PFSK-1 (cell line): ENCODE results near the gene IPO11.

ENCODE experiments used
- FOXP2 ChIP-seq: optimal IDR thresholded peaks from 2 replicates; pipeline ENCODE3; 2011; ENCODE audit warnings: borderline replicate concordance, control low read depth, inconsistent platforms; ENCODE audit not compliant: insufficient read depth; ENCODE audit errors: extremely low read length, extremely low read depth
- POLR2AphosphoS5 ChIP-seq: IDR thresholded peaks from 2 replicates; pipeline ENCODE4 v1.6.1; 2012; ENCODE audit warnings: low read depth, mild to moderate bottlenecking, control low read depth, low read length, moderate library complexity
- SIN3A ChIP-seq: IDR thresholded peaks from 2 replicates; pipeline ENCODE4 v1.6.1; 2012; ENCODE audit warnings: mild to moderate bottlenecking, low read length, moderate library complexity, borderline replicate concordance; ENCODE audit not compliant: insufficient read depth
- TAF1 ChIP-seq: IDR thresholded peaks from 2 replicates; pipeline ENCODE4 v1.6.1; 2012; ENCODE audit warnings: low read length, control low read depth, borderline replicate concordance; ENCODE audit not compliant: insufficient read depth
- TF ChIP-seq, protein P1 (sequence below), 2 experiments: IDR thresholded peaks; 2 replicates each; pipeline versions ENCODE4 v1.6.1 to v1.8.0; 2011 to 2012; ENCODE audit warnings: low read depth in 2 of 2, low read length in 2 of 2, control low read depth in 1 of 2, inconsistent platforms in 1 of 2, mild to moderate bottlenecking in 1 of 2, moderate library complexity in 1 of 2; ENCODE audit not compliant: insufficient read depth in 1 of 2

The IPO11 gene

DNA sequence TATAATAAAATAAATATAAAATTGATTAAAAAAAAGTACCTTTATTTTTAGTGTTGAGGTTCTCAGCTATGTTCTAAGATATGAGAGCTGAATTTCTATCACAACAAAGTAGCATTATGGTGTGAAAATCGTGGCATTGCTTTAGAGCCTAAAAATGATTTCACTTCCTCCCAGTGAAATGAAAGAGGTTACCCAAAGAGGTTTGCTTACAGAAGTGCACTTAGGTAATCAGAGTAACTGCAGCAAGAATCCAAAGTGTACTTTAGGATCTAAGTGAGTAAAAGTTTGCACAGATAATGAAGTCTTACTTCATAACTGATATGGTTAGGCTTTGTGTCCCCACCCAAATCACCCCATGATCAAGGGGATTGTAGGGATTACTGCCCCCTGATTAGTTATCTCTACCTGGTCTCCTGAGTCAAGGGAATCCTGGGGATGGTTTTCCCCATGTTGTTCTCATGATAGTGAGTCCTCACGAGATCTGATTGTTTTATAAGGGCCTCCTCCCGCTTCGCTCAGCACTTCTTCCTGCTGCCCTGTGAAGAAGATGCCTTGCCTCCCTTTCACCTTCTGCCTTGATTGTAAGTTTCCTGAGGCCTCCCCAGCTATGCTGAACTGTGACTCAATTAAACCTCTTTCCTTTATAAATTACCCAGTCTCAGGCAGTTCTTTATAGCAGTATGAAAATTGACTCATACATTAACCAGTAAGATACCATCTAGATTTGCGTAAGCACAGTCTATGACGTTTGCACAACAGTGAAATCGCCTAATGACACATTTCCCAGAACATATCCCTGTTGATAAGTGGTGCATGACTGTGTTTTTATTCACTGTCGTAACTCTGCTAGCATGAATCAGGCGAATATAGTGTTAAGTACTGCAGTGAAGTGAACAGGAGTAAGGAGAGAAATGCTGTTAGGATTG, 125.7 kb downstream of the IPO11 start:
- TF ChIP-seq SIN3A: no peak
- TF ChIP-seq FOXP2: no peak
- TF ChIP-seq, protein P1, sequence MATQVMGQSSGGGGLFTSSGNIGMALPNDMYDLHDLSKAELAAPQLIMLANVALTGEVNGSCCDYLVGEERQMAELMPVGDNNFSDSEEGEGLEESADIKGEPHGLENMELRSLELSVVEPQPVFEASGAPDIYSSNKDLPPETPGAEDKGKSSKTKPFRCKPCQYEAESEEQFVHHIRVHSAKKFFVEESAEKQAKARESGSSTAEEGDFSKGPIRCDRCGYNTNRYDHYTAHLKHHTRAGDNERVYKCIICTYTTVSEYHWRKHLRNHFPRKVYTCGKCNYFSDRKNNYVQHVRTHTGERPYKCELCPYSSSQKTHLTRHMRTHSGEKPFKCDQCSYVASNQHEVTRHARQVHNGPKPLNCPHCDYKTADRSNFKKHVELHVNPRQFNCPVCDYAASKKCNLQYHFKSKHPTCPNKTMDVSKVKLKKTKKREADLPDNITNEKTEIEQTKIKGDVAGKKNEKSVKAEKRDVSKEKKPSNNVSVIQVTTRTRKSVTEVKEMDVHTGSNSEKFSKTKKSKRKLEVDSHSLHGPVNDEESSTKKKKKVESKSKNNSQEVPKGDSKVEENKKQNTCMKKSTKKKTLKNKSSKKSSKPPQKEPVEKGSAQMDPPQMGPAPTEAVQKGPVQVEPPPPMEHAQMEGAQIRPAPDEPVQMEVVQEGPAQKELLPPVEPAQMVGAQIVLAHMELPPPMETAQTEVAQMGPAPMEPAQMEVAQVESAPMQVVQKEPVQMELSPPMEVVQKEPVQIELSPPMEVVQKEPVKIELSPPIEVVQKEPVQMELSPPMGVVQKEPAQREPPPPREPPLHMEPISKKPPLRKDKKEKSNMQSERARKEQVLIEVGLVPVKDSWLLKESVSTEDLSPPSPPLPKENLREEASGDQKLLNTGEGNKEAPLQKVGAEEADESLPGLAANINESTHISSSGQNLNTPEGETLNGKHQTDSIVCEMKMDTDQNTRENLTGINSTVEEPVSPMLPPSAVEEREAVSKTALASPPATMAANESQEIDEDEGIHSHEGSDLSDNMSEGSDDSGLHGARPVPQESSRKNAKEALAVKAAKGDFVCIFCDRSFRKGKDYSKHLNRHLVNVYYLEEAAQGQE (IDR thresholded peaks at IDR 0.05; ENCODE audit: insufficient read depth in 1 of 2, low read depth in 2 of 2, low read length in 2 of 2): no peak
- TF ChIP-seq TAF1: no peak
- no peak for TF ChIP-seq POLR2AphosphoS5

DNA sequence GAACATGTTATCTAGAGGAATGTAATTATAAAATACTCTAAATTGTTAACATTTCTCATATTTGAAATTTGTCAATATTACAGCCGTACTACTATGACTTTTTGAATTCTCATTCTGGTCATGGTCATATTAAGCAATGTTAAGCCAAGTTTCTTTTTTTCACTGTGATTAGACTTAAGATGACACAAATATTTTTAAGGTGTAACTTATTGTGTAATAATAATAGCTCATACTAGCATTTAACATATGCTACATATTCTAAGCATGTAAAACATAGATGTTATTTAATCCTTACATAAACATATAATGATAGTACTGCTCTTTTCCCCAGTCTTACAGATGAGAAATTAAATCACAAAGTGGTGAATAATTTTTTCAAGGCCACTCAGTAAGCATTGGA, 130.2 kb downstream of the IPO11 start:
- no peak for TF ChIP-seq POLR2AphosphoS5
- TF ChIP-seq FOXP2: no peak

DNA sequence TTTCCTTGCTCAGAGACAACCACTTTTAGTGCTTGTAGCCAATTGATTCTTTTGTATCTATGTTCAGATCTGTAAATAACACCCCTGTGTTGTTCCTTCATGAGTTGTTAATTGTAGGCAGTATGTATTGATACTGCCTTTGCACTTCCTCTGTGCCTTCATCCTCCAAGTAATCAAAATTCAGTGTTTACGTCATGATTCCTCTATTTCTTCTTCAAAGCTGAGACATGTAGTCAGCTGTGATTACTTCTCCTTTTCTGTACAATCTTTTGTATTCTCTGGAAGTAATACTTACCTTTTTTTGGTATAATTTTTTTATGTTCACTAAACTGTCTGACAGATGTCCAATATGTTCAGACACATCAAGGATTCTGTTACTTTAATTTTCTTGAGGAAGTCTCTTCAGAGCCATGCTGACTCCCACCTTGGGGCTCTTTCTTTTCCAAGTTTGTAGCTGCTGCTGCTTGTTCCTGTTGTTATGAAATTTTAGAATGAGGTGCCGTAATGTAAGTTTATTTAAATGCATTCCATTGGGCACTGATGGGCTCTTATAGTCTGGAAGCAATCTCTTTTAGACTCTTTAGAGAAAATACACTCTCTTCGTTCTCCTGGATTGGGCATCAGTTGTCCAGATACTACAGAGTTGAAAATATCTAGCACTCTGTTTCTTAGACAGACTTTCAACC, 135.5 kb downstream of the IPO11 start:
- TF ChIP-seq, protein P1 (IDR thresholded peaks at IDR 0.05; ENCODE audit: insufficient read depth in 1 of 2, low read depth in 2 of 2, low read length in 2 of 2): no peak
- TF ChIP-seq FOXP2: no peak
- TF ChIP-seq POLR2AphosphoS5: no peak
- no peak for TF ChIP-seq TAF1
- no peak for TF ChIP-seq SIN3A

GRCh38 chr5:62550103-62550502, 137.5 kb downstream of the IPO11 start:
- no peak for TF ChIP-seq SIN3A
- TF ChIP-seq FOXP2: no peak
- no peak for TF ChIP-seq TAF1
- TF ChIP-seq, protein P1 (IDR thresholded peaks at IDR 0.05; ENCODE audit: insufficient read depth in 1 of 2, low read depth in 2 of 2, low read length in 2 of 2): no peak
- TF ChIP-seq POLR2AphosphoS5: no peak

DNA sequence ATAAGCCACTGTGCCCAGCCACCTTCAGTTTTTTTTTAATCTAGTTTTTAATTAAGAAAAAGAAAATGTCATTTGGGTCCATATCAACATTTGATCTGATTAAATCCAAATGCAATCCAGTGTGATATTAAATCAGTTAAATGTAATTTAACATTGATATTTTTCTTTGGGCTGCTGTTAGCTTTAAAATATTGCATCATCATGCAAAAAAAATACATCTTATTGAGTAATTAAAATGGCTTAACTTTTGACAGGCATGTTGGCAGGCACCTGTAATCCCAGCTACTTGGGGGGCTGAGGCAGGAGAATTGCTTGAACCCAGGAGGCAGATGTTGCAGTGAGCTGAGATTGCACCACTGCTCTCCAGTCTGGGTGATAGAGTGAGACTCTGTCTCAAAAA, 143.4 kb downstream of the IPO11 start:
- TF ChIP-seq SIN3A: no peak
- TF ChIP-seq, protein P1 (IDR thresholded peaks at IDR 0.05; ENCODE audit: insufficient read depth in 1 of 2, low read depth in 2 of 2, low read length in 2 of 2): no peak
- TF ChIP-seq FOXP2: no peak
- no peak for TF ChIP-seq TAF1
- no peak for TF ChIP-seq POLR2AphosphoS5
